AG04450 (cell line): Measurements from ENCODE around the gene RNF152. TPM values are rescaled to one million over a fixed set of nuclear protein-coding genes. Genes with fewer than 3 reads are reported as not detected.

ENCODE experiments used
- CTCF ChIA-PET: fragments of 300-600, 350-600 bp; formaldehyde crosslinking; extraction: SDS; loops from one replicate; lab custom pipeline; 2022; ENCODE audit warnings: antibody characterized with exemption, inconsistent platforms; lab: Charles Lee
- POLR2A ChIA-PET: fragments of 350-600 bp; formaldehyde crosslinking; extraction: SDS; loops from one replicate; lab custom pipeline; 2021; ENCODE audit warnings: antibody characterized with exemption, inconsistent platforms; lab: Yijun Ruan, JAX
- DNase-seq: peaks from one replicate; pipeline ENCODE4 v3.0.0-alpha.2; 2011; ENCODE audit warnings: low read depth, low spot score
- H3K27ac ChIP-seq: one replicate; pipeline ENCODE4 v1.5.1; 2012; ENCODE audit warnings: low read depth, low read length, control low read depth
- H3K27me3 ChIP-seq: one replicate; pipeline ENCODE4 v1.6.0; 2012; ENCODE audit warnings: low read length; ENCODE audit not compliant: control insufficient read depth, insufficient read depth
- H3K4me3 ChIP-seq: 2 replicates; pipeline ENCODE4 v1.5.1; 2011; ENCODE audit warnings: mild to moderate bottlenecking, low read depth, low read length, control low read depth
- H3K9me3 ChIP-seq: 2 replicates; pipeline ENCODE4 v1.5.1; 2012; ENCODE audit warnings: low read length; ENCODE audit not compliant: control insufficient read depth, insufficient read depth
- polyA plus RNA-seq: library from polyadenylated mRNA; depleted of rRNA; stranded (reverse); fragments of >200 nt; gene quantifications from 2 replicates; pipeline ENCODE4 v1.2.3, GENCODE V29; 2011
- TF ChIP-seq, protein P1 (sequence below): IDR thresholded peaks from 2 replicates; pipeline ENCODE4 v1.5.1; 2011; ENCODE audit warnings: low read depth, low read length, control low read depth, inconsistent platforms

The RNF152 gene
- polyA plus RNA-seq, 1 experiment: 5.0 TPM

DNA sequence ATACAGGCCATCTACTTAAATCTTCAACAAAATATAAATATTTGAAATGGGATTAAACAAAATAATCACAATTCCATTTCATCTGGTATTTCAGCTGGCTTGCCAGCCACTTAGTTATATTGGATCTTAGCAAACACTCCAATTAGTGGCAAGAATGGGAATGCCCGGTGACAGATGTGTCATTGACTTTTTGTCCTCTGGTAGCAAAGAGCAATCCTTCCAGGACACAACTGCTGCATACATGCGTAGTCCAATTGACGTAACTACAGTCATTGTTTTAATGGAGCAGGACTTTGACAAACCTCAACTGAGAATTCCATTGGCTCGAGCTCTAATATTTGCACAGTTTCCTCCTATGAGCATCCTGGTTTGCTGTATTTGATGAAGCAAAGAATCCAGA is 69.9 kb downstream of the RNF152 start:
- ChIA-PET POLR2A (no interaction called here), CTCF (no interaction called here)
- DNase-seq: no peak
- H3K27me3 ChIP-seq: no peaks in the 10 kb centered on the region
- no peaks in the 10 kb centered on the region; the same call in 1 of the 2 replicates for H3K9me3 ChIP-seq
- no peak overlapping the region for H3K27ac ChIP-seq
- TF ChIP-seq, protein P1, sequence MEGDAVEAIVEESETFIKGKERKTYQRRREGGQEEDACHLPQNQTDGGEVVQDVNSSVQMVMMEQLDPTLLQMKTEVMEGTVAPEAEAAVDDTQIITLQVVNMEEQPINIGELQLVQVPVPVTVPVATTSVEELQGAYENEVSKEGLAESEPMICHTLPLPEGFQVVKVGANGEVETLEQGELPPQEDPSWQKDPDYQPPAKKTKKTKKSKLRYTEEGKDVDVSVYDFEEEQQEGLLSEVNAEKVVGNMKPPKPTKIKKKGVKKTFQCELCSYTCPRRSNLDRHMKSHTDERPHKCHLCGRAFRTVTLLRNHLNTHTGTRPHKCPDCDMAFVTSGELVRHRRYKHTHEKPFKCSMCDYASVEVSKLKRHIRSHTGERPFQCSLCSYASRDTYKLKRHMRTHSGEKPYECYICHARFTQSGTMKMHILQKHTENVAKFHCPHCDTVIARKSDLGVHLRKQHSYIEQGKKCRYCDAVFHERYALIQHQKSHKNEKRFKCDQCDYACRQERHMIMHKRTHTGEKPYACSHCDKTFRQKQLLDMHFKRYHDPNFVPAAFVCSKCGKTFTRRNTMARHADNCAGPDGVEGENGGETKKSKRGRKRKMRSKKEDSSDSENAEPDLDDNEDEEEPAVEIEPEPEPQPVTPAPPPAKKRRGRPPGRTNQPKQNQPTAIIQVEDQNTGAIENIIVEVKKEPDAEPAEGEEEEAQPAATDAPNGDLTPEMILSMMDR: no peak
- H3K4me3 ChIP-seq: no peak overlapping the region

DNA sequence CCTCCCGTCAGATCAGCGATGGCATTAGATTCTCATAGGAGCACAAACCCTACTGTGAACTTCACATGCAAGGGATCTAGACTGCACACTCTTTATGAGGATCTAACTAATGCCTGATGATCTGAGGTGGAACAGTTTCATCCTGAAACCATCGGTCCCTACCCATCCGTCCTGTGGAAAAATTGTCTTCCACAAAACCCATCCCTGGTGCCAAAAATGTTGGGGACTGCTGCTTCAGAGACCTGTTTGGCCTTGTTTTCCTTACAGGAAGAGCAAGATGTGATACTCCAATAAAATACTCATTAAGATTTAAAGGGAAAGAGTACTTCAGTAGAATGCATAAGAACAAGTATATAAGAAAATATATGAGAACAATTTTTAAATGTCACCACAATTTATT is 71.1 kb downstream of the RNF152 start:
- TF ChIP-seq, protein P1: no peak
- no peak overlapping the region for H3K27ac ChIP-seq
- ChIA-PET POLR2A (no interaction called here), CTCF (interaction anchor here (1.5 kb wide), 1 partner anchor 240 kb away, joined by 4 read pairs; no protein-coding TSS in a partner anchor)
- no peak overlapping the region for H3K4me3 ChIP-seq
- DNase-seq: no peak
- H3K9me3 ChIP-seq: no peaks in the 10 kb centered on the region; the same call in 1 of the 2 replicates
- H3K27me3 ChIP-seq: no peaks in the 10 kb centered on the region

DNA sequence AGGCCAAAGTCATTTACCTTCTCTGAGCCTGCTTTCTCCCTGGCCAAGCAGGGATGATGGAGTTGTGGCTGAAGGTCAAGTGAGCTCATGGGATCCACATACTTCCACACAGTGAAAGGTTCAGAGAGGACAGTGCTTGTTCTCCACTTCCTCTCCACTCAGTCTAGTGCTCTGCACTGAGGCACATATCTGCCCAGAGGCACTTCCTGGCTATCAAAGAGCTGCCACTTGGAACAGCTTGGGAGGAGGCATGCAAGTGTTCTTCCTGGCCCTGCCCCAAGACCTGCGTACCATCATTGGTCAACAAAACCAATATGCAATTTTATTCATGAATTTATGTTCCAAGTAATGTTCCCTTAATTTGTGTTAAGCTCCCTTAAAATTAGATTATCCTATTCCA is 71.9 kb downstream of the RNF152 start:
- TF ChIP-seq, protein P1: no peak
- Histone ChIP-seq H3K27ac (no peak overlapping the region), H3K9me3 (peaks cover 4% of the 10 kb centered on the region; the same call in 1 of the 2 replicates), H3K27me3 (no peaks in the 10 kb centered on the region), H3K4me3 (no peak overlapping the region)
- ChIA-PET POLR2A (no interaction called here), CTCF (interaction anchor here (0.6 to 1.5 kb wide), 3 partner anchors 132 to 310 kb away, joined by 3 to 4 read pairs (median 3); no protein-coding TSS in a partner anchor)
- DNase-seq: no peak

DNA sequence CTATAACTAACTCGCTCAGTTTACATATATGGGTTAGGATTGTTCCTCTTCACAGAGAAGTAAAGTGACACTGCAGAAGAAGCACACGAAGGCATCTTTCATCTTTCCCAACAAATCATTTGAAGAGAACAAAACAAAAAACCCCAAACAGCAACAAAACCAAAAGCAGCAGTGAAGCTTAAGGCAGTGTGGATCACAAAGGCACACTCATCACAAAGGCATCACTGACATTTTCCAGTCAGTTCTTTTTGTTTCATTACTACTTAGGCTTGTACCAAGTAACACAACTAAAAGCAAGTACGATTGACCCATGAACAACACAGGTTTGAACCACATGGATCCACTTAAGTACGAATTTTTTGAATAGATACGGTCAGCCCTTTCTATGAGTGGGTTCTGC is 75.7 kb downstream of the RNF152 start:
- TF ChIP-seq, protein P1: no peak
- ChIA-PET CTCF (no interaction called here), POLR2A (no interaction called here)
- Histone ChIP-seq H3K9me3 (peaks cover 4% of the 10 kb centered on the region; the same call in 1 of the 2 replicates), H3K27ac (no peak overlapping the region), H3K4me3 (no peak overlapping the region), H3K27me3 (no peaks in the 10 kb centered on the region)
- DNase-seq: no peak

DNA sequence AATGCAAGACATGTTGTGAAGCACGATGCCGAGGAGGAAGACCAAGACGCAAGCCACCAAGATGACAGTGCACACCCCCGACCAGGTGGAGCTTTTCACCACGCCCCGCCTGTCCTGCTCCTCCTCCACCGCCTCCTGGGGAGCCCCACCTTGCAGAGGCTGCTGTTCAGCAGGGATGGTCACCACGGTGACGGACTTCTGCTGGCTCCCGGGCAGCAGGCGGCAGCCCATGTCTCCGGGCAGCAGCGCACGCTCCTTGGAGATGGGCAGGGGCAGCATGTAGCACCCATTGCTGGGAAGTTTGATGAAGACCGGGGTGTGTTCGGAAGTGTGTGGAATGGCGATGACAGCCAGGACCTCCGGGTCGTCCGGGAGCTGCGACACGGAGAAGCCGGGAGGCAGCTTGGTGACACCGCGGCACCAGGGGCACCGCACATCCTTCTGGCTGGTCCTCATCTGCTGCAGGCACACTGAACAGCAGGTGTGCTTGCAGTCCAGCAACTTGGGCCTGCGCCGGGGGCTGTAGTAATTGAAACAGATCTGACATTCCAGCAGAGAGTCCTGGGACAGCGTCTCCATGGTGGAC is 76.8 kb downstream of the RNF152 start:
- TF ChIP-seq, protein P1: no peak
- no peak for DNase-seq
- peaks cover 4% of the 10 kb centered on the region; the same call in 1 of the 2 replicates for H3K9me3 ChIP-seq
- H3K4me3 ChIP-seq: no peak overlapping the region
- ChIA-PET CTCF (no interaction called here), POLR2A (no interaction called here)
- no peak overlapping the region for H3K27ac ChIP-seq
- H3K27me3 ChIP-seq: no peaks in the 10 kb centered on the region
